ENCODE data around the gene KIRREL1. TPM values are rescaled to one million over a fixed set of nuclear protein-coding genes. Genes with fewer than 3 reads are reported as not detected.
A peak's percentile ranks its signal among the peaks of the same experiment; 100 is the strongest.

Gene KIRREL1
- total RNA-seq, 1 donor from 2014 or later, result 0.02 TPM

- peak; percentile 70 for DNase-seq
- peak overlapping the region; percentile 66 for H3K4me3 Mint-ChIP-seq
- H3K27ac Mint-ChIP-seq, result no peak overlapping the region
- no peaks in the 10 kb centered on the region for H3K36me3 Mint-ChIP-seq (ENCODE audit: low read depth)
- H3K4me1 Mint-ChIP-seq, result peaks cover 14% of the 10 kb centered on the region
- peaks cover 51% of the 10 kb centered on the region for H3K27me3 Mint-ChIP-seq
- intact Hi-C loops (cut with micrococcal nuclease), result no loop called here
- H3K9me3 Mint-ChIP-seq, result peaks cover 4% of the 10 kb centered on the region
Observed at GRCh38 chr1:158112994-158113758, 119.7 kb downstream of the KIRREL1 start.

GRCh38 chr1:158113759-158114127, 120.3 kb downstream of the KIRREL1 start:
- intact Hi-C loops (cut with micrococcal nuclease), result no loop called here
- Mint-ChIP-seq H3K9me3 (peaks cover 4% of the 10 kb centered on the region), H3K27me3 (peaks cover 56% of the 10 kb centered on the region), H3K36me3 (ENCODE audit: low read depth) (no peaks in the 10 kb centered on the region), H3K4me1 (peaks cover 15% of the 10 kb centered on the region), H3K4me3 (peak overlapping the region; percentile 66), H3K27ac (no peak overlapping the region)
- no peak for DNase-seq

- Mint-ChIP-seq H3K4me1 (peaks cover 15% of the 10 kb centered on the region), H3K27me3 (peaks cover 61% of the 10 kb centered on the region), H3K4me3 (no peak overlapping the region), H3K27ac (no peak overlapping the region), H3K36me3 (ENCODE audit: low read depth) (no peaks in the 10 kb centered on the region), H3K9me3 (peaks cover 4% of the 10 kb centered on the region)
- intact Hi-C loops (cut with micrococcal nuclease), result no loop called here
- no peak for DNase-seq
Observed at GRCh38 chr1:158115126-158115525, 121.7 kb downstream of the KIRREL1 start.

- Mint-ChIP-seq H3K4me3 (no peak overlapping the region), H3K36me3 (ENCODE audit: low read depth) (no peaks in the 10 kb centered on the region), H3K9me3 (peaks cover 4% of the 10 kb centered on the region), H3K4me1 (peaks cover 15% of the 10 kb centered on the region), H3K27ac (no peak overlapping the region), H3K27me3 (peaks cover 63% of the 10 kb centered on the region)
- intact Hi-C loops (cut with micrococcal nuclease), result no loop called here
- no peak for DNase-seq
Observed at GRCh38 chr1:158116311-158117167, 123.1 kb downstream of the KIRREL1 start.

- peak; percentile 82 for DNase-seq
- Mint-ChIP-seq H3K4me3 (peak overlapping the region; percentile 57), H3K9me3 (no peaks in the 10 kb centered on the region), H3K27me3 (peaks cover 49% of the 10 kb centered on the region), H3K4me1 (peaks cover 13% of the 10 kb centered on the region), H3K36me3 (ENCODE audit: low read depth) (no peaks in the 10 kb centered on the region), H3K27ac (no peak overlapping the region)
- intact Hi-C loops (cut with micrococcal nuclease), result no loop called here
Observed at GRCh38 chr1:158117854-158118704, 124.6 kb downstream of the KIRREL1 start.

GRCh38 chr1:158118713-158119402, 125.4 kb downstream of the KIRREL1 start:
- Mint-ChIP-seq H3K27me3 (peaks cover 47% of the 10 kb centered on the region), H3K9me3 (no peaks in the 10 kb centered on the region), H3K4me1 (peaks cover 10% of the 10 kb centered on the region), H3K4me3 (no peak overlapping the region), H3K36me3 (ENCODE audit: low read depth) (no peaks in the 10 kb centered on the region), H3K27ac (no peak overlapping the region)
- intact Hi-C loops (cut with micrococcal nuclease), result no loop called here
- DNase-seq, result no peak

- H3K9me3 Mint-ChIP-seq, result no peaks in the 10 kb centered on the region
- H3K27me3 Mint-ChIP-seq, result peaks cover 48% of the 10 kb centered on the region
- intact Hi-C loops (cut with micrococcal nuclease), result no loop called here
- DNase-seq, result no peak
- H3K36me3 Mint-ChIP-seq (ENCODE audit: low read depth), result no peaks in the 10 kb centered on the region
- H3K4me3 Mint-ChIP-seq, result no peak overlapping the region
- H3K4me1 Mint-ChIP-seq, result peaks cover 9% of the 10 kb centered on the region
- H3K27ac Mint-ChIP-seq, result no peak overlapping the region
Observed at GRCh38 chr1:158119976-158120653, 126.7 kb downstream of the KIRREL1 start.

- intact Hi-C loops (cut with micrococcal nuclease), result no loop called here
- Mint-ChIP-seq H3K9me3 (no peaks in the 10 kb centered on the region), H3K27ac (no peak overlapping the region)
Observed at GRCh38 chr1:158121604-158122254, 128.3 kb downstream of the KIRREL1 start.

GRCh38 chr1:158122833-158123388, 129.5 kb downstream of the KIRREL1 start:
- H3K9me3 Mint-ChIP-seq, result no peaks in the 10 kb centered on the region
- peaks cover 8% of the 10 kb centered on the region for H3K4me1 Mint-ChIP-seq
- H3K27ac Mint-ChIP-seq, result no peak overlapping the region
- no peak overlapping the region for H3K4me3 Mint-ChIP-seq
- H3K27me3 Mint-ChIP-seq, result peaks cover 42% of the 10 kb centered on the region
- intact Hi-C loops (cut with micrococcal nuclease), result no loop called here
- no peak for DNase-seq
- H3K36me3 Mint-ChIP-seq (ENCODE audit: low read depth), result no peaks in the 10 kb centered on the region

More at GRCh38 chr1:158121604-158122254, 128.3 kb downstream of the KIRREL1 start:
- Mint-ChIP-seq H3K4me3 (no peak overlapping the region), H3K4me1 (peaks cover 11% of the 10 kb centered on the region), H3K27me3 (peaks cover 40% of the 10 kb centered on the region), H3K36me3 (ENCODE audit: low read depth) (no peaks in the 10 kb centered on the region)
- peak; percentile 64 for DNase-seq

- peaks cover 33% of the 10 kb centered on the region for H3K27me3 Mint-ChIP-seq
- H3K27ac Mint-ChIP-seq, result no peak overlapping the region
- no peak for DNase-seq
- H3K9me3 Mint-ChIP-seq, result no peaks in the 10 kb centered on the region
- H3K4me1 Mint-ChIP-seq, result peaks cover 4% of the 10 kb centered on the region
- no peaks in the 10 kb centered on the region for H3K36me3 Mint-ChIP-seq (ENCODE audit: low read depth)
- no peak overlapping the region for H3K4me3 Mint-ChIP-seq
- intact Hi-C loops (cut with micrococcal nuclease), result loop anchor here (2.0 kb wide), 1 partner anchor 161 kb away; no protein-coding TSS in a partner anchor
Observed at GRCh38 chr1:158124034-158124433, 130.6 kb downstream of the KIRREL1 start.

GRCh38 chr1:158124999-158125398, 131.6 kb downstream of the KIRREL1 start:
- no peaks in the 10 kb centered on the region for H3K36me3 Mint-ChIP-seq (ENCODE audit: low read depth)
- peaks cover 4% of the 10 kb centered on the region for H3K4me1 Mint-ChIP-seq
- H3K27me3 Mint-ChIP-seq, result peaks cover 29% of the 10 kb centered on the region
- H3K4me3 Mint-ChIP-seq, result no peak overlapping the region
- intact Hi-C loops (cut with micrococcal nuclease), result loop anchor here (1.0 to 2.0 kb wide), 3 partner anchors 30 to 162 kb away; no protein-coding TSS in a partner anchor
- peak; percentile 91 for DNase-seq
- no peak overlapping the region for H3K27ac Mint-ChIP-seq
- no peaks in the 10 kb centered on the region for H3K9me3 Mint-ChIP-seq

GRCh38 chr1:158126425-158126824, 133.0 kb downstream of the KIRREL1 start:
- H3K27ac Mint-ChIP-seq, result no peak overlapping the region
- H3K27me3 Mint-ChIP-seq, result peaks cover 18% of the 10 kb centered on the region
- no peaks in the 10 kb centered on the region for H3K36me3 Mint-ChIP-seq (ENCODE audit: low read depth)
- H3K9me3 Mint-ChIP-seq, result no peaks in the 10 kb centered on the region
- peaks cover 4% of the 10 kb centered on the region for H3K4me1 Mint-ChIP-seq
- H3K4me3 Mint-ChIP-seq, result no peak overlapping the region
- intact Hi-C loops (cut with micrococcal nuclease), result no loop called here
- DNase-seq, result no peak
